Neutrophil (primary cell): ENCODE measurements around the gene PLPP3.

Experiments used
- H3K27ac ChIP-seq: fragments of 200-600 bp; sonication (generic); 2 replicates; pipeline ENCODE4 v1.5.1; 2016; ENCODE audit warnings: mild to moderate bottlenecking, moderate library complexity
- H3K27me3 ChIP-seq: fragments of 200-600 bp; sonication (generic); 2 replicates; pipeline ENCODE4 v1.6.0; 2016; ENCODE audit warnings: mild to moderate bottlenecking
- H3K36me3 ChIP-seq: fragments of 200-600 bp; sonication (generic); 2 replicates; pipeline ENCODE4 v1.5.1; 2017
- H3K4me1 ChIP-seq, 2 experiments: fragments of 200-600 bp in 1 of 2; sonication (generic) in 1 of 2; 1 replicate in 1 of 2; 2 replicates in 1 of 2; pipeline versions ENCODE4 v1.5.1 to v1.6.1; 2013 to 2016; ENCODE audit warnings: low read depth in 1 of 2, low read length in 1 of 2, mild to moderate bottlenecking in 1 of 2, moderate library complexity in 1 of 2; ENCODE audit not compliant: control insufficient read depth in 1 of 2, insufficient read depth in 1 of 2
- H3K4me3 ChIP-seq, 2 experiments: fragments of 200-600 bp in 1 of 2; sonication (generic) in 1 of 2; 1 replicate in 1 of 2; 2 replicates in 1 of 2; pipeline ENCODE4 v1.5.1; 2013 to 2016; ENCODE audit warnings: low read depth in 1 of 2, low read length in 1 of 2, mild to moderate bottlenecking in 1 of 2, moderate library complexity in 1 of 2
- H3K9me3 ChIP-seq: fragments of 200-600 bp; sonication (generic); 2 replicates; pipeline ENCODE4 v1.5.1; 2016
- TF ChIP-seq, protein P1 (sequence below): fragments of 200-600 bp; sonication (generic); IDR thresholded peaks from 2 replicates; pipeline ENCODE4 v1.5.1; 2016; ENCODE audit warnings: antibody characterized with exemption

The PLPP3 gene

DNA sequence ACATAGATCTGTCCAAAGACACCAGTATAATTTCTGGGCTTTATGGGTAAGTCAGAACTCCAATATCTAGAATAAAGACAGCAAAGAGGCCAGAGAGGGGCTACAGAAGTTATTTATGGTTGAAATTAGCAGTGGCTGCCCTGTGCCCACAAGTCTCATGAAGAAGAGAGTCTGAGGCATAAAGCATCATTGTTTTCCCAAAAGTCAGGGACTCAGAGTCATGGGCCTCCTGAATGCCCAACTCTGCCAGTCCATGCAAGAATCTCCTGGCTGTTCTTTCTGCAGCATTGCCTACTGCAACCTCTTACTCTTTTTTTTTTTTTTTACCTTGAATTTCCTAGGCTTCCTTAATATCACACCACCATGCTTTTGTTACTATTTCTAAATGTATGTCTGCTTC is 49.6 kb downstream of the PLPP3 start:
- TF ChIP-seq, protein P1, sequence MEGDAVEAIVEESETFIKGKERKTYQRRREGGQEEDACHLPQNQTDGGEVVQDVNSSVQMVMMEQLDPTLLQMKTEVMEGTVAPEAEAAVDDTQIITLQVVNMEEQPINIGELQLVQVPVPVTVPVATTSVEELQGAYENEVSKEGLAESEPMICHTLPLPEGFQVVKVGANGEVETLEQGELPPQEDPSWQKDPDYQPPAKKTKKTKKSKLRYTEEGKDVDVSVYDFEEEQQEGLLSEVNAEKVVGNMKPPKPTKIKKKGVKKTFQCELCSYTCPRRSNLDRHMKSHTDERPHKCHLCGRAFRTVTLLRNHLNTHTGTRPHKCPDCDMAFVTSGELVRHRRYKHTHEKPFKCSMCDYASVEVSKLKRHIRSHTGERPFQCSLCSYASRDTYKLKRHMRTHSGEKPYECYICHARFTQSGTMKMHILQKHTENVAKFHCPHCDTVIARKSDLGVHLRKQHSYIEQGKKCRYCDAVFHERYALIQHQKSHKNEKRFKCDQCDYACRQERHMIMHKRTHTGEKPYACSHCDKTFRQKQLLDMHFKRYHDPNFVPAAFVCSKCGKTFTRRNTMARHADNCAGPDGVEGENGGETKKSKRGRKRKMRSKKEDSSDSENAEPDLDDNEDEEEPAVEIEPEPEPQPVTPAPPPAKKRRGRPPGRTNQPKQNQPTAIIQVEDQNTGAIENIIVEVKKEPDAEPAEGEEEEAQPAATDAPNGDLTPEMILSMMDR: no peak
- Histone ChIP-seq H3K4me1 (peaks cover 24 to 26% of the 10 kb centered on the region in 2 experiments), H3K4me3 (no peak overlapping the region), H3K36me3 (peaks cover 8% of the 10 kb centered on the region), H3K27me3 (no peaks in the 10 kb centered on the region), H3K9me3 (no peaks in the 10 kb centered on the region), H3K27ac (no peak overlapping the region)

DNA sequence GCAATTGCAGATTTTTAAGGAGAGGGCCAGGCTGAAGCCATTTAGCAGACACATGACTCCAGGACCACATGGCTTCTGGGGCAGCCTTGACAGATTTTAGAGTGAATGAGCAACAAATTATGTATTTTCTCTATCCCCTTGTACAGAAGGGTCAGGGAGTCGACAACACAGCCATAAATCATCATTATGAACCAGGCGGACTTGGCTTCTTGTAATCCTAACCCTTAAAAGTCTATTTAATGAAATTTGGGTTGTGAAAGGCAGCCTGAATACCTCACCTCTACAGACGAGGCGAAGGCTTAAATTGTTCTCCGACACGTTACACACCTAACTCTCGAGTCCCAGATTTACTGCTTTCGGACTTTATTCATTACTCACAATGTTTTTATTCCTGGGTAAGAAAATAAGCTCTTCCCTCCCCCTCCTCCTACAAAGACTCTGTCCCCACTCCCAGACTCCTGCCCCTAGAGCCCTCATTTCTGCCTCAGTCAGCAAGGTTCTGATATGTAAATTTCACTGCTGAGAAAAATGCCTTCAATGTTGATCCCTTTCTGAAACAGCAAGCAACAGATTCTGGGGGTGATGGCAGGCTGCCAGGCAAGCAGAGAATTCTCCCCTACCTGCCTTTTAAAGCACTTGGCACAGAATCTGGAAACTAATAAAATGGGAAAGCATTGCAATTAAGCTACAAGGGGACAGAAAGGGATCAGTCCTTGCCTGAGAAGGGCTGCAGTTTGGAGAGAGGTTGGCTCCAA is 51.6 kb downstream of the PLPP3 start:
- no peak overlapping the region for H3K27ac ChIP-seq
- H3K9me3 ChIP-seq: no peaks in the 10 kb centered on the region
- H3K36me3 ChIP-seq: no peaks in the 10 kb centered on the region
- no peaks in the 10 kb centered on the region for H3K27me3 ChIP-seq
- TF ChIP-seq, protein P1: no peak
- H3K4me1 ChIP-seq: peaks cover 43 to 46% of the 10 kb centered on the region in 2 experiments
- no peak overlapping the region for H3K4me3 ChIP-seq

DNA sequence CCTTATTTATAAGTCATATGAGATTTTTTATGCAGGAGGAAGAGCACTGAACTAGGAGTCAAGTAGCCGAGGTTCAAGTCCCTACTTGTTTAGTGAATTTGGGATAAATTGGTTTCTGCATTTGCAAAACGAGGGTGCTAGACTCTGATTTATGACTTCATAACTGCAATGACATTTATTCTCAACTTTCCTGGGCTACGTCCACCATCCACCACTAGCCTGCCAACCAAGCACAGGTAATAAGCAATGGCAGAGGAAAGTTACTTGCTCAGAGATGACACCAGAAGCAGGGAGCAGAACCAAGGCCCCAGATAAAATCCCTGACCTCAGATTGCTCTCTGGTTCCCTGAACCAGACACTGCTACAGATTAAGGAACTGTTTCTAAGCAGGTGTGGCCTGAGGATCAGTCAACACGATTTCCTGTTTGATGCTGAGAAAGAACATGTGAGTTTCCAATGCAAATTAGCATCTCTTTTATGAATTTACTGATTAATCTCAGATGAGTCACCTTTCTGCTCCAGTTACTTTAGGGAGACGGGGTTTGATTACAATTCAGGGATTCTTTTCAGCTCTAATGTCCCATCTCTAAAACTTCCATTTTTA is 52.7 kb downstream of the PLPP3 start:
- TF ChIP-seq, protein P1: no peak
- peaks cover 48 to 55% of the 10 kb centered on the region in 2 experiments for H3K4me1 ChIP-seq

DNA sequence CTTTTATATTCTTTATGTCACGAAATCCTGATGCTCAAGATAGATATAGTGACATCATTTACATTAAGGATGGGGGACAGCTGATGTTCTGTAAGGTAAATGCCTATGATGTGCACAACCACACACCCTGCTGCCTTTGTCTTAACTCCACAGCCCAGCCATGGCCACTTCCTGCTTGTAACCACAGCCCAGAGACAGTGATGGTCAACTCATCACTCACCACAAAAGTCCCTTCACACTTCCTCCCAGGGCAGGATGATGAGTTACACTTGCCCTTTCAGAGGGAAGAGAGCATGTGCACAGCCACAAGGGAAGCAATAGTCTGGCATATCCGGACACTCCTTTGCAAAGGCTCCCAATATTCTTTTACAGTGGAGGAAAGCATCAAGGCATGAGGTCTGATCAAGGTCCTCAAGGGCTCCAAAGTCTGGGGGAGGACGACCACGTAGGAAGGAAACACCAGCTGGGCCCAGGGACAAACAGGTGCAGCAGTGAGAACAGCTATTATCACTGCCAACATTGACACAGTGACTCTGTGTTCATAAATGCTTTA is 53.8 kb downstream of the PLPP3 start:
- TF ChIP-seq, protein P1: peak; percentile 37
- Histone ChIP-seq H3K4me3 (peak overlapping the region in 1 of 2 experiments; percentile 10), H3K9me3 (no peaks in the 10 kb centered on the region), H3K27me3 (no peaks in the 10 kb centered on the region), H3K4me1 (peaks cover 48 to 55% of the 10 kb centered on the region in 2 experiments), H3K27ac (peak overlapping the region; percentile 64), H3K36me3 (no peaks in the 10 kb centered on the region)

More for the DNA sequence above, 52.7 kb downstream of the PLPP3 start:
- no peaks in the 10 kb centered on the region for H3K9me3 ChIP-seq
- H3K27ac ChIP-seq: peak overlapping the region; percentile 34
- H3K27me3 ChIP-seq: no peaks in the 10 kb centered on the region
- H3K36me3 ChIP-seq: no peaks in the 10 kb centered on the region
- peak overlapping the region in 1 of 2 experiments; percentile 6 for H3K4me3 ChIP-seq

DNA sequence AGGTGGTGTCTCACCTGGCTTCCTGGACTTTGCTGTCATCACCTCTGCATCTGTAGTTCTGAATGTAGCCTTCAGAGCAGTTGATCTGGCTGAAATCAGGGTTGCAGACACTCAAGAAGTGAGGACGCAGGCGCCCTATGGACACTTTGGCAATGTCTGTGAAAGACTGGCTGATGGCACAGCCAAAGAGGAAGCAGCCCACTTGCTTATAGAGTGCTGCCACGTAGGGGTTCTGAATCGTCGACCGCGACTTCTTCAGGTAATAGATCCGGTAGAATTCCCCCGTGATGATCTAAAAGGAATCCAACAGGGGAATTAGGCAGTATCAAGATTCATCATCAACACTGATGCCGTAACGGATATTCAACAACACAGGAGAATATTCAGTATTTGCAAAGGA is 55.1 kb downstream of the PLPP3 start:
- H3K27ac ChIP-seq: no peak overlapping the region
- peaks cover 48 to 55% of the 10 kb centered on the region in 2 experiments for H3K4me1 ChIP-seq
- no peak overlapping the region for H3K4me3 ChIP-seq
- no peaks in the 10 kb centered on the region for H3K27me3 ChIP-seq
- H3K9me3 ChIP-seq: no peaks in the 10 kb centered on the region
- TF ChIP-seq, protein P1: no peak
- no peaks in the 10 kb centered on the region for H3K36me3 ChIP-seq
